ENCODE results near the gene JMJD8. TPM values are rescaled to one million over a fixed set of nuclear protein-coding genes. Genes with fewer than 3 reads are reported as not detected.

JMJD8 gene
- total and polyA plus RNA-seq, 10 of the 15 experiments (the other 5 are each of a cell fraction or from before 2014, with no cell fraction given): 1.00 to 50.4 (median 30.7) TPM

DNA sequence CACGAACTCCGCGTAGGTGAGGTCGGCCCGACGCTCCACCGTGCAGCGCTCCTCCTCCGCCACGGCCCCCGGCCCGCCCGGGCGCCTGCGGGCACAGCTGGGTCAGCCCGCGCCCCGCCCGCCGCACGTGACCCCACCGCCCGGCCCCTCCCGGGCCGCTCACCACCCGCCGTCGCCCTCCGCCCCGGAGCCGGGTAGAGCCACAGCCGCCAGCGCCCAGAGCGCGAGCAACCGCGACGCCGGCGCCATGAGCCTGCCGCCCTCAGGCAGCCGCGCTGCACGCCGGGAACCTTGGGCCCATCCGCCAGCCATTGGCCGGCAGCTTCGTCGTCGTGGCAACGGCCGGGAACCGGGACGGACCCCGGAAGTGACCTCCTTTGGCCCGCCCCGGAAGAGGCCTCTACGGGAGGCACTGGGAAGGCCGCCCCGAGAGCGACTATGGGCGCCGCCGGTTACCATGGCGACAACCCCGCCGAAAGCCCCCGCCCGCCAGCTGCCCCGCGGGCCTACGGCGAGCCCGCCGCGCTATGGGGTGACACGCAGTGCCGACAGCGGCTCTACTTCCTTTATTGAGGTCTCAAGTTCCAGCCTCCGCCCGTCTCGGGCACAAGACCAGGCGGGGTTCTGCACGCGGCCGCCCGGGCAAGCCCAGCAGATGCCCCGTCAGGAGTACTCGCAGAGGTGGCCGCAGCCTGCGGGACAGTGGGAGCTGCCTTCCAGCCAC, at the start of gene JMJD8 (continued):
- TF ChIP-seq, protein P1, sequence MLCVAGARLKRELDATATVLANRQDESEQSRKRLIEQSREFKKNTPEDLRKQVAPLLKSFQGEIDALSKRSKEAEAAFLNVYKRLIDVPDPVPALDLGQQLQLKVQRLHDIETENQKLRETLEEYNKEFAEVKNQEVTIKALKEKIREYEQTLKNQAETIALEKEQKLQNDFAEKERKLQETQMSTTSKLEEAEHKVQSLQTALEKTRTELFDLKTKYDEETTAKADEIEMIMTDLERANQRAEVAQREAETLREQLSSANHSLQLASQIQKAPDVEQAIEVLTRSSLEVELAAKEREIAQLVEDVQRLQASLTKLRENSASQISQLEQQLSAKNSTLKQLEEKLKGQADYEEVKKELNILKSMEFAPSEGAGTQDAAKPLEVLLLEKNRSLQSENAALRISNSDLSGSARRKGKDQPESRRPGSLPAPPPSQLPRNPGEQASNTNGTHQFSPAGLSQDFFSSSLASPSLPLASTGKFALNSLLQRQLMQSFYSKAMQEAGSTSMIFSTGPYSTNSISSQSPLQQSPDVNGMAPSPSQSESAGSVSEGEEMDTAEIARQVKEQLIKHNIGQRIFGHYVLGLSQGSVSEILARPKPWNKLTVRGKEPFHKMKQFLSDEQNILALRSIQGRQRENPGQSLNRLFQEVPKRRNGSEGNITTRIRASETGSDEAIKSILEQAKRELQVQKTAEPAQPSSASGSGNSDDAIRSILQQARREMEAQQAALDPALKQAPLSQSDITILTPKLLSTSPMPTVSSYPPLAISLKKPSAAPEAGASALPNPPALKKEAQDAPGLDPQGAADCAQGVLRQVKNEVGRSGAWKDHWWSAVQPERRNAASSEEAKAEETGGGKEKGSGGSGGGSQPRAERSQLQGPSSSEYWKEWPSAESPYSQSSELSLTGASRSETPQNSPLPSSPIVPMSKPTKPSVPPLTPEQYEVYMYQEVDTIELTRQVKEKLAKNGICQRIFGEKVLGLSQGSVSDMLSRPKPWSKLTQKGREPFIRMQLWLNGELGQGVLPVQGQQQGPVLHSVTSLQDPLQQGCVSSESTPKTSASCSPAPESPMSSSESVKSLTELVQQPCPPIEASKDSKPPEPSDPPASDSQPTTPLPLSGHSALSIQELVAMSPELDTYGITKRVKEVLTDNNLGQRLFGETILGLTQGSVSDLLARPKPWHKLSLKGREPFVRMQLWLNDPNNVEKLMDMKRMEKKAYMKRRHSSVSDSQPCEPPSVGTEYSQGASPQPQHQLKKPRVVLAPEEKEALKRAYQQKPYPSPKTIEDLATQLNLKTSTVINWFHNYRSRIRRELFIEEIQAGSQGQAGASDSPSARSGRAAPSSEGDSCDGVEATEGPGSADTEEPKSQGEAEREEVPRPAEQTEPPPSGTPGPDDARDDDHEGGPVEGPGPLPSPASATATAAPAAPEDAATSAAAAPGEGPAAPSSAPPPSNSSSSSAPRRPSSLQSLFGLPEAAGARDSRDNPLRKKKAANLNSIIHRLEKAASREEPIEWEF (IDR thresholded peaks at IDR 0.05; ENCODE audit: insufficient replicate concordance, low read depth, low read length): no peak
- TF ChIP-seq TARDBP (IDR thresholded peaks at IDR 0.05; ENCODE audit: borderline replicate concordance) (0 out of 2 replicates have a peak, but pooled peaks have one; percentile 13), SREBF1 (IDR thresholded peaks at IDR 0.05; ENCODE audit: low read length) (no peak), IRF4 (IDR thresholded peaks at IDR 0.05; ENCODE audit: low read depth, low read length) (no peak), NR2F1 (conservative IDR thresholded peaks at IDR 0.05) (peak; percentile 61; the same call in 1 of the 2 replicates), BHLHE40 (IDR thresholded peaks at IDR 0.05; ENCODE audit: borderline replicate concordance in 1 of 2, low read depth in 2 of 2, low read length in 1 of 2) (peak; percentile 47 to 91; a peak in 3 of 4 replicates), STAT1 (conservative IDR thresholded peaks at IDR 0.05) (0 out of 2 replicates have a peak, but pooled peaks have one; percentile 26), HDAC2 (IDR thresholded peaks at IDR 0.05) (no peak), CHD4 (IDR thresholded peaks at IDR 0.05) (no peak), JUND (IDR thresholded peaks at IDR 0.05; ENCODE audit: low read depth, low read length) (no peak), ZBED1 (IDR thresholded peaks at IDR 0.05; ENCODE audit: borderline replicate concordance) (no peak; the same call in 1 of the 2 replicates)
- TF ChIP-seq, protein P2, sequence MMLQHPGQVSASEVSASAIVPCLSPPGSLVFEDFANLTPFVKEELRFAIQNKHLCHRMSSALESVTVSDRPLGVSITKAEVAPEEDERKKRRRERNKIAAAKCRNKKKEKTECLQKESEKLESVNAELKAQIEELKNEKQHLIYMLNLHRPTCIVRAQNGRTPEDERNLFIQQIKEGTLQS (IDR thresholded peaks at IDR 0.05; ENCODE audit: borderline replicate concordance, extremely low read depth, low read depth, low read length): no peak
- TF ChIP-seq, protein P3, sequence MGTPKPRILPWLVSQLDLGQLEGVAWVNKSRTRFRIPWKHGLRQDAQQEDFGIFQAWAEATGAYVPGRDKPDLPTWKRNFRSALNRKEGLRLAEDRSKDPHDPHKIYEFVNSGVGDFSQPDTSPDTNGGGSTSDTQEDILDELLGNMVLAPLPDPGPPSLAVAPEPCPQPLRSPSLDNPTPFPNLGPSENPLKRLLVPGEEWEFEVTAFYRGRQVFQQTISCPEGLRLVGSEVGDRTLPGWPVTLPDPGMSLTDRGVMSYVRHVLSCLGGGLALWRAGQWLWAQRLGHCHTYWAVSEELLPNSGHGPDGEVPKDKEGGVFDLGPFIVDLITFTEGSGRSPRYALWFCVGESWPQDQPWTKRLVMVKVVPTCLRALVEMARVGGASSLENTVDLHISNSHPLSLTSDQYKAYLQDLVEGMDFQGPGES (IDR thresholded peaks at IDR 0.05): peak; percentile 68
- TF ChIP-seq, protein P4, sequence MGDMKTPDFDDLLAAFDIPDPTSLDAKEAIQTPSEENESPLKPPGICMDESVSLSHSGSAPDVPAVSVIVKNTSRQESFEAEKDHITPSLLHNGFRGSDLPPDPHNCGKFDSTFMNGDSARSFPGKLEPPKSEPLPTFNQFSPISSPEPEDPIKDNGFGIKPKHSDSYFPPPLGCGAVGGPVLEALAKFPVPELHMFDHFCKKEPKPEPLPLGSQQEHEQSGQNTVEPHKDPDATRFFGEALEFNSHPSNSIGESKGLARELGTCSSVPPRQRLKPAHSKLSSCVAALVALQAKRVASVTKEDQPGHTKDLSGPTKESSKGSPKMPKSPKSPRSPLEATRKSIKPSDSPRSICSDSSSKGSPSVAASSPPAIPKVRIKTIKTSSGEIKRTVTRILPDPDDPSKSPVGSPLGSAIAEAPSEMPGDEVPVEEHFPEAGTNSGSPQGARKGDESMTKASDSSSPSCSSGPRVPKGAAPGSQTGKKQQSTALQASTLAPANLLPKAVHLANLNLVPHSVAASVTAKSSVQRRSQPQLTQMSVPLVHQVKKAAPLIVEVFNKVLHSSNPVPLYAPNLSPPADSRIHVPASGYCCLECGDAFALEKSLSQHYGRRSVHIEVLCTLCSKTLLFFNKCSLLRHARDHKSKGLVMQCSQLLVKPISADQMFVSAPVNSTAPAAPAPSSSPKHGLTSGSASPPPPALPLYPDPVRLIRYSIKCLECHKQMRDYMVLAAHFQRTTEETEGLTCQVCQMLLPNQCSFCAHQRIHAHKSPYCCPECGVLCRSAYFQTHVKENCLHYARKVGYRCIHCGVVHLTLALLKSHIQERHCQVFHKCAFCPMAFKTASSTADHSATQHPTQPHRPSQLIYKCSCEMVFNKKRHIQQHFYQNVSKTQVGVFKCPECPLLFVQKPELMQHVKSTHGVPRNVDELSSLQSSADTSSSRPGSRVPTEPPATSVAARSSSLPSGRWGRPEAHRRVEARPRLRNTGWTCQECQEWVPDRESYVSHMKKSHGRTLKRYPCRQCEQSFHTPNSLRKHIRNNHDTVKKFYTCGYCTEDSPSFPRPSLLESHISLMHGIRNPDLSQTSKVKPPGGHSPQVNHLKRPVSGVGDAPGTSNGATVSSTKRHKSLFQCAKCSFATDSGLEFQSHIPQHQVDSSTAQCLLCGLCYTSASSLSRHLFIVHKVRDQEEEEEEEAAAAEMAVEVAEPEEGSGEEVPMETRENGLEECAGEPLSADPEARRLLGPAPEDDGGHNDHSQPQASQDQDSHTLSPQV (IDR thresholded peaks at IDR 0.05): no peak
